CD4-positive, alpha-beta T cell treated with Interleukin-4 for 4 hours (primary cell): ENCODE data around the gene KIF25.
"Not testable (repeated sequence)": the region's sequence is repeated elsewhere in the genome, so short reads cannot be mapped to it uniquely, and the experiment has no call there.

Experiments
- DNase-seq: peaks from one replicate; pipeline ENCODE4 v3.0.0-alpha.2; 2020

KIF25 gene

DNA sequence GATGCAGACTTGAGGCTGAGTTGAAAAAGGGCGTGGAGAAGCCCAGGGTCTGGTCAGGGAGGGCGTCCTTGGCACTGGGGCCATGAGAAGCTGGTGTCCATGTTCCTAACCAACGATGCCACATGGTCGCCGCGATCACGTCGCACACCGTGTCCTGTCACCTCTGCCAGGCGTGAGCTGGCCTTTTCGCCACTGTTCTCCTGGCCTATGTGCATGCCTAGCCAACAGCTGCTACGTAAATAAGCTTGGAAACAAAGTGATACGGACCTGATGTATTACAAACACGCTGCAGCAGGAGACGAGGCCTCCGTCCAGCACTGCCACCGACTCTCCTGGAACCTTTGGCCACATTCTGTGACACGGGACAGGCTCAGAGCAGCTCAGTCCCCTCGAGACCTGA lies 22.0 kb upstream of the KIF25 start:
- DNase-seq = no peak

DNA sequence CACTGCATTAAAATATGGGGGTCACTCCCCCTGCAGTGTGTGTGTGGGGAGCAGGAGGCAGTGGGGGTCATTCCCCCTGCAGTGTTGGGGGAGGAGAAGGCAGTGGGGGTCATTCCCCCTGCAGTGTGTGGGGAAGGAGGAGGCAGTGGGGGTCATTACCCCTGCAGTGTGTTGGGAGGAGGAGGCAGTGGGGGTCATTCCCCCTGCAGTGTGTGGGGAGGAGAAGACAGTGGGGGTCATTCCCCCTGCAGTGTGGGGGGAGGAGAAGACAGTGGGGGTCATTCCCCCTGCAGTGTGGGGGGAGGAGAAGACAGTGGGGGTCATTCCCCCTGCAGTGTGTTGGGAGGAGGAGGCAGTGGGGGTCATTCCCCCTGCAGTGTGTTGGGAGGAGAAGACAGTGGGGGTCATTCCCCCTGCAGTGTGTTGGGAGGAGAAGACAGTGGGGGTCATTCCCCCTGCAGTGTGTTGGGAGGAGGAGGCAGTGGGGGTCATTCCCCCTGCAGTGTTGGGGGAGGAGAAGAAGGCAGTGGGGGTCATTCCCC lies 21.3 kb upstream of the KIF25 start:
- not testable (repeated sequence) for DNase-seq

DNA sequence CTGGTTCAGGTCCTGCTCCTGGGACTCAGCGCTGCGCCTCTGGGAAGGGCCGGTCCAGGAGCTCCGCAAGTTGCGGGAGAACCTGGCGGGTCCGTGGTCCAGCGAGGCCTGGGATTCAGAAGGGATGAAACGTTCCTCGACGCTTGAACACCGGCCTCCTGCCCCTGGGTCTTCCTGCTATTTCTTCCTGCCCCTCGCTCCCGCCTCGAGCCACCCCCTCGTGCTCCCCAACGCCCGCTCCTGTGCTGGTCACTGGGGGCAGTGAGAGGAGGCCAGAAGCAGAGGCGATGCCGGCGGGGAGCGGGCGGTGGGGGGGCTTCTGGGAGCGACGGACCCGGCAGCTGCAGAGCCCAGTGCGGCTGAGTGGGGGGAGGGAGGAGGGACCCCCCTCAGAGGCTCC lies 20.8 kb upstream of the KIF25 start:
- DNase-seq = no peak

DNA sequence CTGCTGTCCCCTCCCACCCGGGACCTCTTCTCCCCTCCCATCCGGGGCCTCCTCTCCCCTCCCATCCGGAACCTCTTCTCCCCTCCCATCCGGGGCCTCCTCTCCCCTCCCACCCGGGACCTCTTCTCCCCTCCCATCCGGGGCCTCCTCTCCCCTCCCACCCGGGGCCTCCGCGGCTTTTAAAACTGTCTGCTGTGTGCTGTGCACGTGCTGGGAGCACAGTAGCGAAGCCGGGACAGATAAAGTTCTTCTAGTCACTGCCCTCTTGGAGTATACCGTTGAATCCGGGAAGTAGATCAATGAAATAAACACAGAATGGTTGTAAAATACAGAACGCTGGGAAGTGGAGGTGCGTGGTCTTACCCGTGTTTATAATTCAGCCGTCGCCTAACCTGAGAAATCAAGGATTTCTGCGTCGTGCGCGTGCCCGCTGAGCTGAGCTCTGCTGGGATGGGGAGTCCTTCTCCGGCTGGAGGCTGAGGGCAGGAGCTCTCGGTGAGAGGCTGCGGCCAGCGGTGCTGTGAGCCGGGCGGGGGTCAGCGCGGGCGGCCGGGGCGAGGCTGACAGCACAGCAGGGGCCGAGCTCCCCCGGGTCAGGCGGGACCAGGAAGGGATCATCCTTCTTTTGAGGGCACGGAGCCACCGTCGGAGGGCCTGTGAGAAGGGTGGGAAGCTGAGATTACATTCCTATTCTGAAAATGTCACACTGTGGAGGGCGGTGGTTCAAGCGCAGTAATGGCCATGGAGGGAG lies 19.6 kb upstream of the KIF25 start:
- no peak for DNase-seq

DNA sequence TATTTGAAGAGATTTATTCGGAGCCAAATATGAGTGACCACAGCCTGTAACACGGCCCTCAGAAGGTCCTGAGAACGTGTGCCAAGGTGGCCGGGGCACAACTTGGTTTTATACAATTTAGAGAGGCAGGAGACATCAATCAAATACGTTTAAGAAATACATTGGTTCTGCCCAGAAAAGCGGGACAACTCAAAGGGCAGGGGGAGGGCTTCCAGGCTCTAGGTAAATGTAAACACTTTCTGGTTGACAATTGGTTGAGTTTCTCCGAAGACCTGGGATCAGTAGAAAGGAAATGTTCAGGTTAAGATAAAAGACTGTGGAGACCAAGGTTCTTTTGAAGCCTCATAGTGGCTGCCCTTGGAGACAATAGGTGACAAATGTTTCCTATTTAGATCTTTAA lies 18.9 kb upstream of the KIF25 start:
- no peak for DNase-seq

DNA sequence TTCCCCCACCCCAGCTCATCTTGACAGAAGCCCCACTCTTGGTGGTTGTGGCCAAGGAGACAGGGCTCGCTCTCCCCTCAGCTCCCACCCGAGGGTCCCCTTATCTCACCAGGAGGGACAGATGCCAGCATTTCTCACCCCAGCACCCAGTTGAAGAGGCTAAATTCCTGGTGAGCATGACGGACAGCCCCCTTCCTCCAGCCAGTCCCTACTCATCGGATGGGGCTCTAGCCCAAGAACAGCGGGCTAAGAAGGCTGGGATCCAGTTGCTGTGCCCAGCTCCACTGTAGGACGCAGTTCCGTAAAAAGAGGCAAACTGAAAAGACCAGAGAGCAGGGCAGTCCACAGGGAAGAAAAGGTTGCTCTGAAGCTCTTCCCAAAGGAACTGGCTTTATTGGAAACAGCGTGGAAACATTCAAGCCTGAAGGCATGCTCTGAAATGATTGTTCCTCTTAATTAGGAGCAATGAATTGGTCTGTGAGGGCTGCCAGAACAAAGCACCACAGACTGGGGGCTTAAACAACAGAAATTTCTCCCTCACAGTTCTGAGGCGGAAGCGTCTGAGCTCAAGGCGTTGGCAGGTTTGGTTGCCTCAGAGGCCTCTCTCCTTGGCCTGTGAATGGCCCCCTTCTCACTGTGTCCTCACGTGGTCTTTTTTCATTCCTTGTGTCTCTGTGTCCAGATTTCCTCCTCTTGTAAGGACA lies 17.9 kb upstream of the KIF25 start:
- no peak for DNase-seq

DNA sequence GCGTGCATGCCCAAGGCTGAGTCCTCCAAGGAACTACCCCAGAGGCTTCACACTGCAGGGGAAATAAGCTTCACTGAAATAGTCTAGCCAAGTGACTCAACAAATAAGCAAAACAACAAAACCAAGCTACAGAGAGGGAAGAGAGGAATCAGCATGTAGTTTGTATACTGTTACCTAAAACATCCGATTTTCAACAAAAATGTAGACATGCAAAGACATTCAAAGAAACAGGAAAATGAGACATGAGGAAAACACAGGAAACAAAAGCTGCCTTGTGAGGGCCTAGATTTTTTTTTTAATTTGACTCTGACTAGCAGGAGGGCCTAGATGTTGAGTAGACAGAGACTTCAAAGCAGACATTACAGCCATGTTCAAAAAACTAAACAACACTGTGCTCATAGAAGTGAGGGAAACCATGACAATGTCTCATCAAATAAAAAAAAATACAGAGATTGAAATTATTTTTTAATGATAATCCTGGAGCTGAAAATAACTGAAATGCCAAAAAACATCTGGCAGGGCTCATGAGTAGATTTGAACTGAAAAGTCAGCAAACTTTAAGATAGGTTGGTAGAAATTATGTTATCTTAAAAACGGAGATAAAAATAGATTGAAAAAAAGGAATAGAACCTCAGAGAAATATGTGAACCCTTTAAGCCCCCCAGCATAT lies 16.4 kb upstream of the KIF25 start:
- no peak for DNase-seq

DNA sequence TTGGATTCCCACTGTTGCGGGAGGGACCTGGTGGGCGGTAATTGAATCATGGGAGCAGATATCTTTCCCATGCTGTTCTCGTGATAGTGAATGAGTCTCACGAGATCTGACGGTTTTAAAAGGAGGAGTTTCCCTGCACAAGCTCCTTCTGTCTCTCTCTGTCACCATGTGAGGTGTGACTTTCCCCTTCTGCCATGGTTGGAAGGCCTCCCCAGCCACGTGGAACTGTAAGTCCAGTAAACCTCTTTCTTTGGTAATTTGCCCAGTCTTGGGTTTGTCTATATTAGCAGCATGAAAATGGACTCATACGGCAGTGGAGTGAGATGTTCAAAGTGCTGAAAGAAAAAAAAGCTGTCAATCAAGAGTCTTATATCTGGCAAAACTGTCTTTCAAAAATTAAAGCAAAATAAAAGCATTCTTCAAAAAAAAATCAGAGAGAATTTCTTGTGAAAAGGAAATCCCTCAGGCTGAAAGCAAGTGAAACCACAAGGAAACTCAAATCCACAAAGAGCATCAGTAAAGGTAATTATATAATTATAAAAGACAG lies 15.5 kb upstream of the KIF25 start:
- no peak for DNase-seq

DNA sequence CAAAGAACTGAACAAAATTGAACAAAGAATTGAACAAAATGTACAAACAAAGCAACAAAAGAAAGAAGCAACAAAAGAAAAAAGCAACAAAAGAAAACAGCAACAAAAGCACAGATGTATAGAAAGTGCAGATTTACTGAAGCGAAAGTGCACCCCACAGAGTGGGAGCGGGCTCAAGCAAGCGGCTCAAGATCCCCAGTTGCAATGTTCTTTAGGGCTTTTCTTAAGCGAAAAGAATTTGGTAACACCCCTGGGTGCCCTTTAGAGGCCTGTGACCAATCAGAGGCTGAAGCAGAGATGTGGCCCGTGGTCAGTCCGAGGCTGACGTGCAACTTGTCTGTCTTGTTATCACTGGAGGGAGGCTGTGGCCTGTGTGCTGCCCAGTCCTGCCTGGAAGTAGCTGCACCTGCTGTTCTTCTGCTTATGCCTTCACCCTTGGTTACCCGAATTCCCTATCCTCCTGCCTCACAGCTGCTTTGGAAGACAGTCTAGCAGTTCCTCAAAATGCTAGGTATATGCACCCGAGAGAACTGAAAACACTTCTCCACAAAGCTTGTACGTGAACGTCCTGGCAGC lies 13.2 kb upstream of the KIF25 start:
- no peak for DNase-seq

DNA sequence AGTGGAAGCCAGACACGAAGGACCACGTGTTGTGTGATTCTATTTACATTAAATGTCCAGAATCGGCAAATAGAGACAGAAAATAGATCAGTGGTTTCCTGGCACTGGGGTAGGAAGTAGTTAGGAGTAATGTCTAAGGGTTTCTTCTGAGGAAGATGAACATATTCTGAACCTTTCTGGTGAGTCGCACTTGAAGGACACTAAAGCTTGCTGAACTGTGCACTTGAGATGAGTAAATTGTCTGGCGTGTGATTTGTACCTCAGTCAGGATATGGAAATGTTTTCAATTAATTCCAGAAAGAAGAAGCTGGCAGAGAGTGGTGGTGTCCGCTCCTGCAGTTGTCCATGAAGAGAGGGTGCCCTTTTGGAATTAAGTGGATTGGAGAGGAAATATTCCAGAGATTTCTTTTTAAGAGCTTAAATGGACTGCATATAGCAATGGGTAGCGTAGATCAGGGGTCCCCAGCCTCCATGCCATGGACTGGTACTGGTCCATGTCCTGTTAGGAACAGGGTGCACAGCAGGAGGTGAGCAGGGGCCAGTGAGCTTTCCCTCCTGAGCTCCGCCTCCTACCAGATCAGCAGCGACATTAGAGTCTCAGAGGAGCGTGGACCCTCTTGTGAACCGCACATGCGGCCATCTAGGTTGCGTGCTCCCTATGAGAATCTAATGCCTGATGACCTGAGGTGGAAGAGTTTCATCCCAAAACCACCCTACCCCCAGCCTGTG lies 12.4 kb upstream of the KIF25 start:
- no peak for DNase-seq

DNA sequence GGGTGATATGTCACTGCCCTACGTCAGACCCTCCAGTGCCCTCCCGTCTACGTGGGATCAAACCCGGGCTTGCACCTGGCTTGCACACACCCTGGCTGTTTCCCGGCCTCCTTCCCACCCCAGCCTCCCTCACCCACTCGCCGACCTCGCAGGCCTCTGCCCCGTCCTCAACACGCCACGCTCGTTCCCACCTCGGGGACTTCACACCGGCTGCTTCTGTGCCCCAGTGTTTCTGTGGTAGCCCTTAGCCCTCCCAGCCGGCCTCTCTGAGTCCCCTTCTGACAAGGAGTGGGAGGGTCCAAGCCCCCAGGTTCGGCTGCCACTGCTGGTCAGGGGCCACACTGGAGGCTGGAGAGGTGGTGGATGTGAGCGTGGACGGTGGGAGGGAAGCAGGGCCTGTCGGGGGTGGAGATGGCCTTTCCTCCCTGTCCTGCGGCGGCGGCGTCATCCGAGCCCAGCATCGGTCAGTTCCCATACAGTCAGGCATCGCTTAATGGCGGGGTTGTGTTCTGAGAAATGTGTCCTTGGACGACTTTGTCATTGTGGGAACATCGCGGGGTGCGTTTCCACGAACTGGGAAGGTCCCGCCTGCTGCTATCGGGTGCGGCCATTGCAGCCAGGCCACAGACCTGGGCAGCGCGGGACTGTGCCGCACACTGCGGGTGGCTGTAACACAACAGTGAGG lies 11.4 kb upstream of the KIF25 start:
- no peak for DNase-seq

DNA sequence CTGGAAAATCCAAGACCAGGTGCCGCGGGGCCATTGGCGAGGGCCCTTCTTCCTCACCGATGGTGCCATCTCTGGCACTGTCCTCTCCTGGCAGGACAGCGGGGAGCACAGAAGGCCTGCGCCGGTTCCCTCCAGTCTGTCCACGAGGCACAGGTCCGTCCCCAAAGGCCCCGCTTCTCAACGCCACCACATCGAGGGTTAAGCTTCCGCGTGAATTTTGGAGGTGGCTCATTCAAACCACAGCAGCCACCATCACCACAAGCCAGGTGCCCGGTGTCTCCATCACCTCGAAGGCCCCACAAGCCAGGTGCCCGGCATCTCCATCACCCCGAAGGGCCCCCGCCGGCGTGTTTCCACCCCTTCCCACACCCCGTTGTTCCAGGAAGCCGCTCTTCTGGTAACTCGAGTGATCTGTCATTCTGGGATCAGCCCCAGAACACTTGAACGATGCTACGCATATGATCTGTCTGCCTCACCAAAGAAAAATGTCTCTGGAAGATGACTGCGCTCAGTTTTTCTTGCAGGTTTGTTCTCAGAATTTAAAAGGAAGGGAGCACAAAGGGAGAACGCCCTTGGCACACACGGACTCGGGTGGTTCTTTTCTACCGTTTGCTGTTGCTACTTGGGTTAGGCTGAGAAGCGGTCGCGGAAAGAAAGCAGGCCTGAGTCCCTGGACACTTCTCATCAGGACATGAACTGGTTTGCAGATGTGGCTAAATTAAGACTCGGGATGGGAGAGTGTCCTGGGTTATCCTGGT lies 9.9 kb upstream of the KIF25 start:
- no peak for DNase-seq

DNA sequence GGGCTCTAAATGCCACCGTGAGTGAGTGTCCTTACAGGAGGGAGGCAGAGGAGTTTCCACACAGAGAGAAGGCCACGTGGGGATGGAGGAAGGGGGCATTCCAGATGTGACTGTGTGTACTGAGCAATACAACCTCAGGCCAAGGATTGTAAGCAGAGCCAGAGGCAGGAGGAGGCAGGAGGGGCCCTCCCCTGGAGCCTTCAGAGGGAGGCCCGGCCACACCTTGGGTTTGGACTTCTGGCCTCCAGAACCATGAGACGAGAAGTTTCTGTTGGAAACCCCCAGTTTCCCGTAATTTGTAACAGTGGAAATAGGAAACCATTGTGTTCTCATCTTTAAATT lies 9.3 kb upstream of the KIF25 start:
- DNase-seq = no peak

DNA sequence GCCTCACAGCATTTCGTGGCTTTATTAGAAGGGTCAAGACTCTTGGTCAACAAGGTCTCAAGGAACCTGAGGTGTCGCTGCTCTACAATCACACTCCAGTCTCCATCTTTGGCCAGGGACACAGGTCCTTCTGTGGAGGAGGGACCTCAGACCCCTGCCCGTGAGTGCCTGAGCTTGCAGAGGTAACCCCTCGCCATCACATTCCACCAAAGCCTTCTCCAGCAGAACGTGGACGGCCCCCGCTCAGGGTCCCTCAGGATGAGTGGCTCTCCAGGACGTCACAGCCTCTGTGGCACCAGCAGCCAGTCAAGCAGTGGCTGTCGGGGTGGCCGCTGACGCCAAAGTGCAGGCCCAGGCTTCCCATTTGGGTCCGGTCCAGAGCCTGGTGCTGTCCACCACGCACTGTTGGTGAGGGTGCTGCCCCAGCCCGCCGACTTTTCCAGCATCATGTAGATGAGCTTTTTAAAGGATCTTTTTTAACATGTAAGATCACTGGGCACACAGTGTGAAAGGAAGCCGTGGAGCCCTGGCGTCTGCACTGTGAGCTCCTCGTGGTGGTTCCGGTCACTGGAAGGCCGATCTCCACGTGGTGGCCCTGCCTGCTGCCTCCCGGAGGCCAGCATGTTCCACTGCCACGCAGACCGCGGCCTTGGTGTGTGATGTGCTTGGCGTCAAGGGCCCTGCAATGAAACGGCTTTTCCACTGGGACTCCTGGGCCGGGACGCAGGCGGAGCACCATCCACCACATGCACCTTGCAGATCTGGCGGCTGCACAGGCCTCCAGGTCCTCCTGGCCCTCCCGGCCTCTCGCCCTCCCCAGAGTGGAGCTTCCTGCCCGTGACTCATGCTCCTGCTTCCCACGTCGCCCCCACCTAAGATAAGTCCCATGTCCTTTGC lies 8.3 kb upstream of the KIF25 start:
- no peak for DNase-seq

DNA sequence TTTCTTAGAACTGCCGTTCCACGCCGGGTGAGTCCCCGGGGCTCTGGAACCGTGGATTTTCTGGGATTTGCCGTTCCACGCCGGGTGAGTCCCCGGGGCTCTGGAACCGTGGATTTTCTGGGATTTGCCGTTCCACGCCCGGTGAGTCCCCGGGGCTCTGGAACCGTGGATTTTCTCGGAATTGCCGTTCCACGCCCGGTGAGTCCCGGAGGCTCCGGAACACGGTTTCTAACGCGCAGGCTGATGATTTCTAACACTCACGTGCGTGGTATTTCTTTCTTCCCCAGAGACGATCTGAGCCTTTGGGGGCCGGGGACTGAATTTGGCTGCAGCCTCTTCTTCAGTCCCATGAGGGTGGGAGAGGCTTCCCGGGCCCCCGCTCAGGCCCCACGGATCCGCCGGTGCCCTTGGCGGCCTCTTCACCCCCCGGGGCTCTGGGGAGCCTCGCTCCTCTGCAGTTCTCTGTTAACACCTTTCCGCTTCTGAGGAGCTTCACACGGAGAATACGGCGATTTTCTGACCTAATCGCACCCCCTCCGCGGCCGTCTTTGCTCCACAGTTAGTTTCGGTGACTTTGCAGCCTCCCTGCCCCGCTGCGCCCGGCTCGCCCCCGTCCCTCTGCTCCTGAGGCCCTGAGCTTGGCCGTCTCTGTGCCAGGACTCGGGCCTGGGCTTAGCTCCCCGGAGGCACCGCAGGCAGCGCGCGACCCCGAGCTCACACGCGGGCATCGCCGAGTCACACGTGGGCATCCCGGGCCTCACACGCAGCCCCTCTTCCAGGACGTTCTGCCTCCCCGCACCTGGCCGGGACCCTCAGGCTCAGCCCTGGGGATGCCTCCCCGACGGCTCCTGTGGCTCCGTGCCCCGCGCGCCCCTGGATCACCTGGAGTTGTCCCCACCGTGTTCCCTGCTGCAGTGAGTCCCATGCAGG lies 7.2 kb upstream of the KIF25 start:
- DNase-seq = no peak

DNA sequence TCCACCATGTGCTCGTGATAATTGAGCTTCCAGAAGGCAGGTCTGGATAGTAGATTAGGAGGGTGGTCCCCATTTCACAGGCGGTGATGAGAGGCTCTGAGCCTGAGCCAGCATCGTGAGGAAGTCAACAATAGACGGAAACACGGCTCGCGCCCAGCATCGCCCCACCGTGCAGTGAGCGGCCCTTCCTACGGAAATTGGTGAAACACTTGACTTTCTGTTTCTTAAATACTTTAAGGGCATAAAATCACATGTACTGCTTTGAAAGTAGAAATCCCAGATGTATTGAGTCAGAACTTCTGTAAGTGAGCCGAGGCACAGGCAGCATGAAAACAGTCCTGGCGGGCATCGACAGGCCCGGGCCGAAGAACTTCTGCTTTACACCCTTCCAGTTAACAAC lies 4.3 kb upstream of the KIF25 start:
- DNase-seq = no peak

DNA sequence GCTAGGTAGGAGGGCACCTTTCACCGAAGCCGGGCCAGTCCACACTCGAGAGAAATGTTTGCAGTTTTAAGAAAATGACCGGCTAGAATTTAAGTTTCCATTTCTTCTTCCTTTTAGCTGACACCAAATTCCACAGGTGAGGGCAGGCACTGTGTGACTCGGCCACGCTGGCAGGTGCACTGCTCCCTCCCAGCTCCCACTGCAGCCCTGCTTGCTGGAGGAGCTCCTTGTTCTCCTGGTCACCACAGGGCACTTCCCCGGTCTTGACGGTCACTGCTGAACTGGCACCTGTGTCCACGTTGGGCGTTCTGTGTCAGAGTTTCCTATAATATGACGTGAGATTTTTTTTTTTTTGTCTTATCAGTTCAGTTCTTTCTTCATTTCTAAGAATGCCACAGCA lies 3.6 kb upstream of the KIF25 start:
- no peak for DNase-seq

DNA sequence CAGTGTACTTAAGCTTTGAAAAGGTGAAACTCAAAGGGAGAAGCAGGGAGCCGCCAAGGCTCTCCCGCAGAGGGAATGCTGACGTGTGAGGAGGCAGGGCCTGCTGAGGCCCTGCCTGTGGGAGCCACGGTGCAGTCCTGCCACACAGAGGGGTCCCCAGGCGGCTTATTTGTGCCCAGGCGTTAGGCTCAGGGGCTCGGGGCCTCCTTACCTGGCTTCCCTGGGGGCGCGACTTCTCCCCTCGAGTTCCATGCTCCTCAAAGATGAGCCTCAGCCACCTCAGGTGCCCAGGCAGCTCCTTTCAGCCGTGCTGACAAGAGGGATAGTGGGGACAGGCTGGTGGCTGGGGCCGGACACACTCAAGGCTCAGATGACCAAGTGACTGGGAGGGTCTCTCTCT lies 2.2 kb upstream of the KIF25 start:
- no peak for DNase-seq

DNA sequence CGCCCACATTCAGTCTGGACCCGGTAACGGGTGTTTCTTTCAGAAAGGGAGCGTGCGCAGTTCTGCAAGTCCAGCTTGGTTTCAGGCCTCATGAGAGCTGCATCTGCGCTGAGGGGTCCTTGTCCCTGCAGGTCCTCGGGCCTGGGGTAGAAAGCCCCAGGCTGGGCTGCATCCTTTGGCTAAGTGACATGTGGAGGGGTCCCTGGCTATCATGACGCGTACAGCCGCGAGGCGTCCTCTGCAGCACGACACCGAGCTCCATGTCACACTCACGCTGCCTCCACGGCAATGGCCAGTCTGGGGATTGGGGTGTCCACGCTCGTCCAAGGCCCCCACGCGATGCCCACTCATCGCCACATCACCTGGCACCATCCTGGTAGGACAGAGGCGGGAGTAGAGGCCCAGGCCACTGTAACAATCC lies 1.7 kb upstream of the KIF25 start:
- DNase-seq = no peak
